HUDEP-2 (cell line): ENCODE data around the gene INPP5A.

Source experiments
- DNase-seq, 76 experiments: peaks; one replicate each; lab custom pipeline; 2025; ENCODE audit not compliant: unreplicated experiment in 76 of 76; lab: John Stamatoyannopoulos, UW

Gene INPP5A

GRCh38 chr10:132517951-132518521 lies 19.6 kb upstream of the INPP5A start:
- DNase-seq = no peak

DNA sequence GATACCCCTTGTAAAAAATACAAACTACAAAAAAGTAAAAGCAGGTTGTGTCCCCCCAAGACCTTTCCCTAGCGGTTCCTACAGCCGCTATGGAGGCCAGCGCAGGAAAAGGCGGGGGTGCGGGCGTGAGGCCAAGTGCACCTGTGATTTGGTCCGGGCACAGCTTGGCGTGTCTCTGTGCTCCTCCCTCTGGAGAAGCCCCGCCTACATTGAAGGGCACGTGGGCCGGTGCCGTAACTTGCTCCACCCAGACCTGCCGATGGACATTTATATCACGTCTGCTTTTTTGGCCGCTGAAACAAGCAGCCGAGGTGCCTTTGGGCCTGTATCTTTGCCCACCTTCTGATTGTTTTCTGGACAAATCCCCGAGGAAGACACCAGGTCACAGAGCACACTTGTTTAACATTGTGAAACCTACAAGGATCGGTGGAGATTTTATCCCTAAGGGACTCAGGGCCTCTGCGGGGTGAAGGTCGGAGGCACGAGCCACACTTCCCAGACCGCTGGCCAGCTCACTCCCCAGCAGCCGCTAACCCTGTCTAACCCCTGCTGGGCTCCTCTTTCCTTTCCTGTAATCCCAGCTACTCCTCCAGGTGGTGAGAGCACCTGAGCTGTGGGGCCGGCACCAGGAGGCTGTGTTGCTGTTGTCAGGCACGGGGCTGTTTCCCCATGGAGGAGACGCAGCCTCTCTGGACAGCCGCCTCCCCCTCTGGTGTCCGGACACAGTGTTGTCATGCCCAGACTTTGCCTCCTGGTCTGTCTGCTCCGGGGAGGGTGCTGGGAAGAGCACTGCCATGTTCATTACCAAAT lies 18.8 kb upstream of the INPP5A start:
- no peak for DNase-seq

GRCh38 chr10:132519382-132520176 lies 18.0 kb upstream of the INPP5A start:
- no peak for DNase-seq

GRCh38 chr10:132520177-132520811 lies 17.3 kb upstream of the INPP5A start:
- no peak for DNase-seq

GRCh38 chr10:132521041-132521465 lies 16.5 kb upstream of the INPP5A start:
- DNase-seq = no peak

DNA sequence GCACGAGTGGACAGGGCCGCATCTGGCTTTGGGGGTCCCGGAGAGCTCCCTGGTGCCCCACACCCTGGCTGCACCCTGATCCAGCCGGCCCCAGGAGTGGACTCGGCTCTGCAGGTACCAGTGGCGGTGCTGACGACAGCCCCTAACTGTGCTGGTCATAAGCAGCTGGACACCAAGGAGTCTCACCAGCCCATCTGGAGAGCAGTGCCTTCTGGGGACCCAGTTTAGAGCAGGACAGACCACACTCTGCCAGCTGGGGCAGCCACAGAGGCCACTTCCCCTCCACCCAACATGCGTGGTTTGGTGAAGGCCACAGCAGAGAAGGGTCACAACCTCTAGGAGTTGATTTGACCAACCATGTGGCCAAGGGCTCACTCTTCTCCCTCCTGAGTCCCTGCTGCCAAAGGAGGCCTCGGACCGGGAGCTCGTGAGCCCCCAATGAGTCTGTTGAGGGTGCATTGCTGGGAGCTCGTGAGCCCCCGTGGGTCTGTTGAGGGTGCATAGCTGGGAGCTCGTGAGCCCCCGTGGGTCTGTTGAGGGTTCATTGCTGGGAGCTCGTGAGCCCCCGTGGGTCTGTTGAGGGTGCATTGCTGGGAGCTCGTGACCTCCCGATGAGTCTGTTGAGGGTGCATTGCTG lies 16.0 kb upstream of the INPP5A start:
- no peak for DNase-seq

DNA sequence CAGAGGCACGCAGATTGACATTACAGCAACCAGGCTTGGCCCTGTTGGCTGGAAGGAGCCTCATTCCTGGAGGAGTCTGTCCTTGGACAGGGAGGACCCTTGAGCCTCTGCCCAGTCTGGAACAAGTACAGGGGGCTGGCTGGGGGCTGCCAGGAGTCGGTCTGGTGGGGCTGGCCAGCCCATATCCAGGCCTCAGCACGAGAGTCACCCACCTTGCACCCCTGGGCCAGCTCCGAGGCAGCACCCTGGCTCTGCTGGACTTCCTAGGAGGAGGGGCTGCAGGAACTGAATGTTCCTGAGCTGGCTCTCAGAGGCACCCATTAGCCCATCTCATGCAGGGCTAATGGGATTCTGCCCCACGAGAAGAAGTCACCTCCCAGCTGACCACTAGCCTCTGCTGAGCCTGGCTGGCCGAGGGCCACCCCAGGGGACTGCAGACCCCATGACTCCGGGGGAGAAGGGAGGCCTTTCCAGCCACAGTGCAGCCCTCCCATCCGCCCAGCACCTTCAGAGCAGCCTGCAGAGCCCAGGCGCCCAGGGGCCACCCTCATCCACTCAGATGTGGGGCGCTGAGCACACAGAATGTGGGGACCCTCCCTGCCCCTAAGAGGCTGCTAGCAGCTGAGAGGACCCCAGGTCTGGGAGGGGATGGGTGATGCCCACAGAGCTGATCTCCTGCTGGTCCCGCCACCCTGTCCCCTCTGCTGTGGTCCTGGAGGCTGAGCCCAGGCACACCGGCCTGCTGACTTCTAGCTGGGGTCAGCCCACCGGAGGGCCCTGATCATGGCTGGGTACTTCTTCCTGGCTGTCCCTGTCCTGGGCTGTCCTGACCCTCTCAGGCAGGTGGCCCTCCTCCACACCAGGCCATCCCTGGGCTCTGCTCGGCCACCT lies 14.8 kb upstream of the INPP5A start:
- DNase-seq = no peak

- no peak for DNase-seq
These were observed 13.8 kb upstream of the INPP5A start for GRCh38 chr10:132523561-132524442.

DNA sequence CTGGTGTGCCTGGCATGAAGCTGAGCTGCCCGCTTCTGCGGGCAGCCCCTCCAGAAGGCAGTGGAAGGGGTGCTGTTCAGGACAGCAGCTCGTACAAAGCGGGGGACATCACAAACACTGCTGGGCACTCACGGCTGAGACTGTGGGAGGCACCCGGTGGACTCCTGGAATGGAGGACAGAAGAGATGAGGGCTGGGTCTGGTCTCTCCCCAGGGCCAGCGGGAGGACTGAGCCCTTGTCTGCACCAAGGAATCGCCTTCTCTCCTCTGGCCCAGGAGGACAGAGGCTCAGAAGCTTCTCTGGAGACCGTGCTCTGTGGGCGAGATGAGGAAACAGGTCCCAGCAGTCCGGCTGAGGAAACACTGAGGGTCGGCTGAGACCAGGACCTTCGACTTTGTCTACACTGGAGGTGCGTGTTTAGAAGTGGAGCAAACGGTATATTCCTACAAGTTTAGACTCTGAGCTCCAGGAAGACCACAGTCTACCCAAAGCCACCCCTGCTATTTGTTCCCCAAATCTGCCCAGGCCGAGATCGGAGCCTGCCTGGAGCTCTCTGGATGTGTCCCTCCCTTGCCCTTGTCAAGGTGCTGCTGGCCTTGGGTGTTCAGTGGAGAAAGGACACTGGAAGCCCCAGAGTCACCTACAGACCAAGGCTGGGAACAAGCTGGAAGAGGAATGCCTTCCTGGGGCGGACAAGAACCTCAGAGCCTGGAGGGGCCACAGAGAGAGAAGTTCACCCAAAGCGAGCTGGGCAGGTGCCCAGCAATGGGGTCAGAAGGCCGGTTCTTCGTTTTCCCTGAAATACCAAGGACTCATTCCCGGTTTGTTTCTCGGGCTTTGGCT lies 12.9 kb upstream of the INPP5A start:
- DNase-seq = no peak

DNA sequence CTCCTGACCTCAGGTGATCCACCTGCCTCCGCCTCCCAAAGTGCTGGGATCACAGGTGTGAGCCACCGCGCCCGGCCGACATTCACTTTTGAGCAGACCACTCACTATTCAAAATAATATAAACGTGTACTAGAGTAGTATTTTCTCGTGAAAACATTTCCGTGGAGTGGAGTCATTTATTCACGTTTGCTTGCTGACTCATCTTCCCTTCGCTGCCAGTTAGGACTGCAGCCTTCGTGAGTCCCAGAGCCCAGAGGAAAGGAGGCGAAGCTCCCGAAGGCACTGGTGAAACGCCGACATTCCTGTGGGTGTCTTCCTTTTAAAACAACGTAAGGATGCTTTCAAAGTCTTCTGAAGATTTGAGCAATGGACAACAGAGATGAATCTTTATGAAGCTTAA lies 10.9 kb upstream of the INPP5A start:
- DNase-seq = no peak

DNA sequence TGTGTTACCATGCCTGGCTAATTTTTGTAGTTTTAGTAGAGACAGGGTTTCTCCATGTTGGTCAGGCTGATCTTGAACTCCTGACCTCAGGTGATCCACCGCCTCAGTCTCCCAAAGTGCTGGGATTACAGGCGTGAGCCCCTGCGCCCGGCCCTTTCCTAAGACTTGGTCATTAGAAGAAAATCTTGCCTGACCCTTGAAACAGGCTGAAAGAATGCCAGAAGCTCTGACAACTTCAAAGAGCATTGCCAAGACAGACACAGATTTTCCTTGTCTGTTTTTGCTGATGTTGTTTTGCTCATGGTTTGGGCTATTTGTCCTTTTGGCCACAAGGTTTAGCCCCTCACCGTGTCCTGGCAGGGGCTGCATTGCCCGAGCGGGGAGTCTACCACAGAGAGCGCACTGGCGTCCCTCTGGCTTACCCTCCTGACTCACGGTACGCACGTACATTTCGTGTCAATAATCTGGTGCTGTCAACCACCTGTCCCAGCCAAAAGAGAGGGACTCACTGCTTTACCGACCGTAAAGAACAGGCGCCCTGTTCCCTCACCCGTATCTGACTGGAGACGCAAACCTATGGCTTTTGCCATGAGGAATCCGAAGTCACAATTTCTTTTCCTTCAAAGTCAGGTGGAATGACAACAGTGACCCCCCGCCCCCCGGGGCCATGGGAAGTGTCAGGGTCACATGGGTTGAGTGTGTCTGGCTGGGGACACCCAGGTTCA lies 10.1 kb upstream of the INPP5A start:
- no peak for DNase-seq

DNA sequence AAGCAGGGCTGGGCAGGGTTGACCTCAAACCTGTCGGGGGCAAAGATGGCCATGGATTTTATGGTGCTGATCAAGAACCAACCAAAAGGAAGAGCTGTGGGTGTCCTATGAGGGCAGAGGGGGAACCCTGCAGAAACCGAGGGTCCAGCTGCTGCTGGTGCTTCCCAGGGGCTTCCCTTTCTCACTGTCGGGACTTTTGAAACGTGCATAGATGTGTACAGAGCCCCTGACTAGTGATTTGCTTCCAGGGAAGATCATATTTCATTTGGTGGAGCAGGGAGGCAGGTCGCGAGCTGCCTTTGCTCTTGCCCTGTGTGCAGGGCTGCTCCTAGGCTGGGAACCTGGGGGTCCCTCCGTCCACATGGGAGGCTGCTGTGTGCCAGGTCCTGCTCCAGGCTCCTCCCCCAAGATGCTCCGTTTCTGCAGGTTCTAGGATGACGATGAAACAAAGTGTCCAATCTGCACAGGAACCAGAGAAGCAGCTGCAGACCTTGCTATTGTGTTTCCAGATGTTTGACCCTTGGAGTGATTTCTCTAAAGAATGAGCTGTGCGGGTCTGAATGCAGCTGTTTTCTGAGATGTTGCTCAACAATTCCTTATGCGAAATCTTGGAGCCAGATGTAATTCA lies 9.4 kb upstream of the INPP5A start:
- no peak for DNase-seq

- no peak for DNase-seq
These were observed 5.4 kb upstream of the INPP5A start for GRCh38 chr10:132532179-132532578.

- DNase-seq = no peak
These were observed 4.6 kb upstream of the INPP5A start for GRCh38 chr10:132532749-132533560.

- DNase-seq = no peak
These were observed 3.9 kb upstream of the INPP5A start for GRCh38 chr10:132533571-132534260.
